ENCODE results near the gene NRTN.

- no peak for TF ChIP-seq CTCF (conservative IDR thresholded peaks at IDR 0.05; ENCODE audit: low read depth in 2 of 2)
- TF ChIP-seq POLR2AphosphoS5 (IDR thresholded peaks at IDR 0.05; ENCODE audit: low read depth): no peak
- TF ChIP-seq EZH2 (IDR thresholded peaks at IDR 0.05; ENCODE audit: low read depth, unreplicated experiment): no peak
- no peak for TF ChIP-seq EZH2phosphoT487 (IDR thresholded peaks at IDR 0.05; ENCODE audit: unreplicated experiment)
- TF ChIP-seq CREB1 (CRISPR knock-in tag; IDR thresholded peaks at IDR 0.05; ENCODE audit: low read depth): no peak
- TF ChIP-seq ETS1 (IDR thresholded peaks at IDR 0.05): no peak
- TF ChIP-seq JUNB (IDR thresholded peaks at IDR 0.05; ENCODE audit: unreplicated experiment): no peak
- no peak for TF ChIP-seq REST (IDR thresholded peaks at IDR 0.05; ENCODE audit: unreplicated experiment)
- no peak for TF ChIP-seq ZNF331 (CRISPR knock-in tag; IDR thresholded peaks at IDR 0.05; ENCODE audit: low read depth)
- no peak for TF ChIP-seq NANOG (IDR thresholded peaks at IDR 0.05; ENCODE audit: borderline replicate concordance)
Observed at GRCh38 chr19:5774921-5775320, 29.9 kb upstream of the NRTN start.
